HCT116 (cell line): ENCODE measurements around the gene TMEM98. TPM values are rescaled to one million over a fixed set of nuclear protein-coding genes. Genes with fewer than 3 reads are reported as not detected.

Experiments
- ATAC-seq: fragments of 200-7000 bp; cut with Tn5 transposase; 2 replicates; pipeline ENCODE4 v1.9.1; 2020; ENCODE audit warnings: mild to moderate bottlenecking, moderate library complexity
- BruUV-seq: library from RNA; stranded (reverse); fragments of 400-500 nt; replicated peaks from 2 replicates; lab custom pipeline; 2021; lab: Mats Ljungman, UMichigan
- CTCF ChIA-PET: fragments of 300-600 bp; sonication (Branson Sonifier 250); formaldehyde crosslinking; loops from one replicate; lab custom pipeline; 2021; ENCODE audit warnings: antibody characterized with exemption; lab: Charles Lee
- POLR2A ChIA-PET: fragments of 300-600, 350-600 bp; sonication (Branson Sonifier 250); formaldehyde crosslinking; loops from one replicate; lab custom pipeline; 2021; ENCODE audit warnings: antibody characterized with exemption; lab: Charles Lee
- RAD21 ChIA-PET, 2 experiments: fragments of 300-600 bp; sonication (Branson Sonifier 250); formaldehyde crosslinking; loops; one replicate each; lab custom pipeline; 2023; ENCODE audit warnings: low total read pairs in 2 of 2; ENCODE audit not compliant: uncharacterized antibody in 2 of 2, unreplicated experiment in 2 of 2, low non-redundant PET in 1 of 2; lab: Charles Lee
- DNase-seq: peaks from one replicate; pipeline ENCODE4 v3.0.0-alpha.2; 2010; ENCODE audit warnings: low read depth, low spot score
- H2AFZ ChIP-seq: fragments of 200-600 bp; shearing (Covaris generic), sonication (generic); 2 replicates; pipeline ENCODE4 v1.6.1; 2017; ENCODE audit warnings: low read depth, mixed run types, mixed read lengths, antibody characterized with exemption, low read length; ENCODE audit not compliant: poor library complexity, severe bottlenecking
- H3K27ac ChIP-seq: 2 replicates; pipeline ENCODE4 v1.5.1; 2012; ENCODE audit warnings: low read depth, low read length
- H3K27me3 ChIP-seq: fragments of 200-600 bp; sonication (generic); 2 replicates; pipeline ENCODE4 v1.6.1; 2016; ENCODE audit warnings: mixed run types, low read length, mixed read lengths; ENCODE audit not compliant: insufficient read depth
- H3K36me3 ChIP-seq, 2 experiments: fragments of 200-500 bp in 1 of 2; fragments of 200-600 bp in 1 of 2; sonication (Bioruptor generic) in 1 of 2; sonication (generic) in 1 of 2; 2 replicates each; pipeline versions ENCODE4 v1.5.1 to v1.6.1; 2014 to 2016; ENCODE audit warnings: low read length in 2 of 2, inconsistent platforms in 1 of 2, mixed read lengths in 1 of 2, mixed run types in 1 of 2; ENCODE audit not compliant: insufficient read depth in 2 of 2, control insufficient read depth in 1 of 2
- H3K4me1 ChIP-seq, 2 experiments: fragments of 200-600 bp in 1 of 2; sonication (generic) in 1 of 2; 2 replicates each; pipeline versions ENCODE4 v1.5.1 to v1.6.1; 2012 to 2017; ENCODE audit warnings: low read length in 2 of 2, inconsistent platforms in 1 of 2, mild to moderate bottlenecking in 1 of 2, mixed read lengths in 1 of 2, mixed run types in 1 of 2, moderate library complexity in 1 of 2; ENCODE audit not compliant: insufficient read depth in 2 of 2, control insufficient read depth in 1 of 2
- H3K4me2 ChIP-seq: fragments of 200-600 bp; sonication (generic); 2 replicates; pipeline ENCODE4 v1.6.1; 2017; ENCODE audit warnings: mixed run types, low read length, mixed read lengths
- H3K4me3 ChIP-seq, 2 experiments: fragments of 200-600 bp in 1 of 2; sonication (generic) in 1 of 2; replicated peaks in 1 of 2; 2 replicates each; pipeline ENCODE4 v1.5.1; 2011 to 2016; ENCODE audit warnings: low read length in 2 of 2, control low read depth in 1 of 2, low read depth in 1 of 2, mild to moderate bottlenecking in 1 of 2, mixed read lengths in 1 of 2, mixed run types in 1 of 2
- H3K79me2 ChIP-seq: fragments of 200-600 bp; sonication (generic); 2 replicates; pipeline ENCODE4 v1.6.1; 2017; ENCODE audit warnings: mild to moderate bottlenecking, mixed run types, low read length, moderate library complexity, mixed read lengths; ENCODE audit not compliant: insufficient read depth
- H3K9ac ChIP-seq: fragments of 200-600 bp; sonication (generic); 2 replicates; pipeline ENCODE4 v1.6.1; 2016; ENCODE audit warnings: low read length, mixed read lengths
- H3K9me2 ChIP-seq: fragments of 200-600 bp; sonication (generic), shearing (Covaris generic); 2 replicates; pipeline ENCODE4 v1.6.1; 2017; ENCODE audit warnings: mixed run types, mild to moderate bottlenecking, moderate library complexity; ENCODE audit not compliant: insufficient read depth
- H3K9me3 ChIP-seq, 2 experiments: fragments of 200-500 bp in 1 of 2; fragments of 200-600 bp in 1 of 2; sonication (Bioruptor generic) in 1 of 2; sonication (generic) in 1 of 2; 2 replicates each; pipeline ENCODE4 v1.6.1; 2014 to 2017; ENCODE audit warnings: low read length in 2 of 2, mixed read lengths in 2 of 2, inconsistent platforms in 1 of 2, low read depth in 1 of 2, mild to moderate bottlenecking in 1 of 2, mixed run types in 1 of 2, moderate library complexity in 1 of 2; ENCODE audit not compliant: control insufficient read depth in 1 of 2, insufficient read depth in 1 of 2
- H4K20me1 ChIP-seq: fragments of 200-600 bp; sonication (generic), shearing (Covaris generic); 2 replicates; pipeline ENCODE4 v1.6.1; 2017; ENCODE audit warnings: mixed run types, mild to moderate bottlenecking, moderate library complexity; ENCODE audit not compliant: insufficient read depth
- CBX3 ChIP-seq: IDR thresholded peaks from 2 replicates; pipeline ENCODE4 v1.6.1; 2012; ENCODE audit warnings: low read depth
- CEBPB ChIP-seq: IDR thresholded peaks from 2 replicates; pipeline ENCODE4 v1.6.1; 2012; ENCODE audit warnings: low read depth
- CTCF ChIP-seq, 3 experiments: fragments of 200-600 bp in 1 of 3; sonication (generic) in 1 of 3; IDR thresholded peaks in 2 of 3; conservative IDR thresholded peaks in 1 of 3; 2 replicates each; pipeline ENCODE4 v1.5.1; 2012 to 2017; ENCODE audit warnings: low read depth in 2 of 3, low read length in 2 of 3, antibody characterized with exemption in 1 of 3, borderline replicate concordance in 1 of 3, control low read depth in 1 of 3, mild to moderate bottlenecking in 1 of 3, mixed read lengths in 1 of 3, mixed run types in 1 of 3, moderate library complexity in 1 of 3; ENCODE audit not compliant: insufficient read depth in 1 of 3
- POLR2AphosphoS5 ChIP-seq: IDR thresholded peaks from 2 replicates; pipeline ENCODE4 v1.6.1; 2011; ENCODE audit warnings: mild to moderate bottlenecking, low read depth, low read length, moderate library complexity
- REST ChIP-seq: IDR thresholded peaks from 2 replicates; pipeline ENCODE4 v1.6.1; 2012; ENCODE audit warnings: low read depth
- SIN3A ChIP-seq: IDR thresholded peaks from 2 replicates; pipeline ENCODE4 v1.6.1; 2012; ENCODE audit warnings: low read depth
- TCF7L2 ChIP-seq: IDR thresholded peaks from 2 replicates; pipeline ENCODE4 v1.7.0; 2011; ENCODE audit warnings: borderline replicate concordance, inconsistent platforms; ENCODE audit not compliant: insufficient read depth, insufficient read length; ENCODE audit errors: extremely low read depth
- YY1 ChIP-seq: IDR thresholded peaks from 2 replicates; pipeline ENCODE4 v1.6.1; 2011; ENCODE audit warnings: low read length, low read depth, moderate library complexity, mild to moderate bottlenecking; ENCODE audit not compliant: insufficient replicate concordance; ENCODE audit errors: extremely low read depth
- ZFX ChIP-seq: fragments of 450-650 bp; IDR thresholded peaks from 2 replicates; pipeline ENCODE4 v1.6.1; 2017
- intact Hi-C: fragments of 100-400 bp; cut with micrococcal nuclease; formaldehyde crosslinking; loops from 2 replicates; pipeline ENCODE4 v1.10.0; 2022
- total RNA-seq: library from RNA; stranded (reverse); gene quantifications from one replicate; pipeline ENCODE4 v1.2.1, GENCODE V29; 2021; ENCODE audit not compliant: unreplicated experiment

Gene TMEM98
- total RNA-seq, 1 experiment from 2014 or later = 29.3 TPM

- Histone ChIP-seq H3K4me1 (peaks cover 8 to 15% of the 10 kb centered on the region in 2 experiments; a peak in 3 of 4 replicates), H3K27me3 (no peaks in the 10 kb centered on the region), H3K36me3 (no peaks in the 10 kb centered on the region), H3K79me2 (peaks cover 5% of the 10 kb centered on the region; the same call in 1 of the 2 replicates), H3K4me3 (no peak overlapping the region), H2AFZ (no peak overlapping the region), H3K9me2 (no peaks in the 10 kb centered on the region), H3K9ac (no peak overlapping the region), H3K9me3 (no peaks in the 10 kb centered on the region), H4K20me1 (no peaks in the 10 kb centered on the region), H3K27ac (no peak overlapping the region), H3K4me2 (no peak overlapping the region)
- no TSS peak for BruUV-seq
- ATAC-seq (no peak), DNase-seq (no peak)
- ChIA-PET RAD21 (no interaction called here), POLR2A (no interaction called here), CTCF (interaction anchor here (1.1 to 4.9 kb wide), 8 partner anchors 24 to 394 kb away, joined by 3 to 73 read pairs (median 9); no protein-coding TSS in a partner anchor)
- intact Hi-C loops = loop anchor here (10.0 kb wide), 1 partner anchor 203 kb away; no protein-coding TSS in a partner anchor
- TF ChIP-seq CEBPB = no peak
- TF ChIP-seq REST = no peak
- TF ChIP-seq CBX3 = no peak
- no peak for TF ChIP-seq SIN3A
- TF ChIP-seq YY1 = no peak
- no peak for TF ChIP-seq CTCF (IDR thresholded peaks at IDR 0.05 in 2 of 3, conservative IDR thresholded peaks at IDR 0.05 in 1 of 3; ENCODE audit: borderline replicate concordance in 1 of 3, insufficient read depth in 1 of 3, low read depth in 2 of 3, low read length in 2 of 3)
- TF ChIP-seq ZFX = no peak
- TF ChIP-seq TCF7L2 = no peak
- no peak for TF ChIP-seq POLR2AphosphoS5
Observed at GRCh38 chr17:32878211-32878610, 49.7 kb upstream of the TMEM98 start.
